DMS153 (cell line): ENCODE results near the gene STRIT1.
"Not testable (repeated sequence)": the region's sequence is repeated elsewhere in the genome, so short reads cannot be mapped to it uniquely, and the experiment has no call there.

Experiments
- DNase-seq: peaks from one replicate; lab custom pipeline; 2025; lab: John Stamatoyannopoulos, UW

The STRIT1 gene

GRCh38 chr3:155313300-155313699 lies 19.8 kb upstream of the STRIT1 start:
- no peak for DNase-seq

- DNase-seq: no peak
Measured at GRCh38 chr3:155312781-155313180, 19.3 kb upstream of the STRIT1 start.

GRCh38 chr3:155309581-155309980 lies 16.1 kb upstream of the STRIT1 start:
- DNase-seq: no peak

- DNase-seq: no peak
Measured at GRCh38 chr3:155308831-155309230, 15.3 kb upstream of the STRIT1 start.

GRCh38 chr3:155307183-155307582 lies 13.7 kb upstream of the STRIT1 start:
- no peak for DNase-seq

- no peak for DNase-seq
Measured at GRCh38 chr3:155304394-155304793, 10.9 kb upstream of the STRIT1 start.

GRCh38 chr3:155303540-155304097 lies 10.1 kb upstream of the STRIT1 start:
- no peak for DNase-seq

- DNase-seq: no peak
Measured at GRCh38 chr3:155302891-155303290, 9.4 kb upstream of the STRIT1 start.

- no peak for DNase-seq
Measured at GRCh38 chr3:155302481-155302880, 9.0 kb upstream of the STRIT1 start.

GRCh38 chr3:155297100-155297499 lies 3.6 kb upstream of the STRIT1 start:
- DNase-seq: no peak

- DNase-seq: no peak
Measured at GRCh38 chr3:155296413-155296812, 2.9 kb upstream of the STRIT1 start.

GRCh38 chr3:155292693-155293092 lies 790 bp downstream of the STRIT1 start:
- no peak for DNase-seq

GRCh38 chr3:155292133-155292532 lies 1.4 kb downstream of the STRIT1 start:
- no peak for DNase-seq

- no peak for DNase-seq
Measured at GRCh38 chr3:155286736-155287135, 6.7 kb downstream of the STRIT1 start.

- no peak for DNase-seq
Measured at GRCh38 chr3:155285936-155286335, 7.5 kb downstream of the STRIT1 start.

- DNase-seq: no peak
Measured at GRCh38 chr3:155283092-155284056, 10.1 kb downstream of the STRIT1 start.

GRCh38 chr3:155282385-155283091 lies 10.9 kb downstream of the STRIT1 start:
- DNase-seq: peak; percentile 24

- no peak for DNase-seq
Measured at GRCh38 chr3:155281912-155282311, 11.6 kb downstream of the STRIT1 start.

- not testable (repeated sequence) for DNase-seq
Measured at GRCh38 chr3:155276089-155276488, 17.4 kb downstream of the STRIT1 start.

GRCh38 chr3:155275159-155275754 lies 18.2 kb downstream of the STRIT1 start:
- not testable (repeated sequence) for DNase-seq

GRCh38 chr3:155274435-155274834 lies 19.0 kb downstream of the STRIT1 start:
- DNase-seq: not testable (repeated sequence)

- no peak for DNase-seq
Measured at GRCh38 chr3:155271343-155271613, 22.2 kb downstream of the STRIT1 start.
